ENCODE data around the gene CD22. TPM values are rescaled to one million over a fixed set of nuclear protein-coding genes. Genes with fewer than 3 reads are reported as not detected.
"Not testable (repeated sequence)": the region's sequence is repeated elsewhere in the genome, so short reads cannot be mapped to it uniquely, and the experiment has no call there.

The CD22 gene
- total and polyA plus RNA-seq, 8 donors = 0.32 to 2.1 (median 0.71) TPM

- WGBS, 2 donors = 34 to 54% methylated on average over 18 of the region's 18 CpGs
- TF ChIP-seq CTCF (IDR thresholded peaks at IDR 0.05) = no peak
- Histone ChIP-seq H3K36me3 (no peaks in the 10 kb centered on the region), H3K9me3 (no peaks in the 10 kb centered on the region), H3K27ac (no peak within 1 kb of the TSS), H3K4me3 (no peak within 1 kb of the TSS), H3K4me1 (peaks cover 0 to 4% (median 0%) of the 10 kb centered on the region in 3 donors), H3K27me3 (no peaks in the 10 kb centered on the region)
- ATAC-seq = peak; percentile 68 to 74 (median 73)
- intact Hi-C loops (cut with DNase I) = no loop called here
- FAIRE-seq = no peak
- peak in 4 of 6 donors; percentile 51 to 67 (median 55) for DNase-seq
These were observed 29.0 kb downstream of the CD22 start, which contains the start of gene FFAR3 for GRCh38 chr19:35357867-35358573. Gene FFAR3 (plus strand): TSS chr19:35358460. CDS start chr19:35358891, 431 bp downstream.

GRCh38 chr19:35358834-35359233 lies 29.8 kb downstream of the CD22 start:
- H3K27me3 ChIP-seq; H3K36me3 ChIP-seq; FAIRE-seq; H3K9me3 ChIP-seq; H3K4me3 ChIP-seq; ATAC-seq; H3K27ac ChIP-seq; H3K4me1 ChIP-seq; intact Hi-C loops (cut with DNase I); DNase-seq: not testable (repeated sequence)
- WGBS, 2 donors = 74 to 84% methylated on average over 8 to 11 of the region's 16 CpGs

GRCh38 chr19:35359395-35359794 lies 30.4 kb downstream of the CD22 start:
- H3K27me3 ChIP-seq; intact Hi-C loops (cut with DNase I); H3K27ac ChIP-seq; H3K36me3 ChIP-seq; H3K4me3 ChIP-seq; DNase-seq; FAIRE-seq; ATAC-seq; H3K9me3 ChIP-seq; H3K4me1 ChIP-seq: not testable (repeated sequence)
- 90 to 94% methylated on average over 13 to 21 of the region's 21 CpGs for WGBS, 2 donors

- H3K27me3 ChIP-seq; ATAC-seq; H3K4me3 ChIP-seq; FAIRE-seq; H3K27ac ChIP-seq; H3K36me3 ChIP-seq; intact Hi-C loops (cut with DNase I); H3K9me3 ChIP-seq; H3K4me1 ChIP-seq; DNase-seq: not testable (repeated sequence)
- 94% methylated on average over 4 of the region's 5 CpGs; no CpG with 5 or more reads in 1 of the 2 donors for WGBS, 2 donors
These were observed 31.1 kb downstream of the CD22 start for GRCh38 chr19:35360081-35360480.

GRCh38 chr19:35360880-35361420 lies 32.0 kb downstream of the CD22 start:
- FAIRE-seq (no peak), ATAC-seq (peak in 3 of 4 donors; percentile 31 to 75 (median 32)), DNase-seq (no peak)
- no peaks in the 10 kb centered on the region for H3K27me3 ChIP-seq
- no peak overlapping the region for H3K27ac ChIP-seq
- TF ChIP-seq CTCF (IDR thresholded peaks at IDR 0.05) = no peak
- no peaks in the 10 kb centered on the region for H3K36me3 ChIP-seq
- intact Hi-C loops (cut with DNase I) = no loop called here
- WGBS, 2 donors = 29% methylated on average over 5 of the region's 5 CpGs; no CpG with 5 or more reads in 1 of the 2 donors
- peaks cover 0 to 4% (median 0%) of the 10 kb centered on the region in 3 donors for H3K4me1 ChIP-seq
- H3K9me3 ChIP-seq = no peaks in the 10 kb centered on the region
- no peak overlapping the region for H3K4me3 ChIP-seq

GRCh38 chr19:35362261-35363000 lies 33.4 kb downstream of the CD22 start:
- Histone ChIP-seq H3K27ac (no peak overlapping the region), H3K4me1 (peaks cover 0 to 3% (median 0%) of the 10 kb centered on the region in 3 donors), H3K27me3 (no peaks in the 10 kb centered on the region), H3K36me3 (no peaks in the 10 kb centered on the region), H3K4me3 (no peak overlapping the region), H3K9me3 (no peaks in the 10 kb centered on the region)
- intact Hi-C loops (cut with DNase I) = no loop called here
- FAIRE-seq (no peak), ATAC-seq (no peak), DNase-seq (peak in 1 of 6 donors; percentile 3)
- 82% methylated on average over 14 of the region's 14 CpGs; no CpG with 5 or more reads in 1 of the 2 donors for WGBS, 2 donors
- no peak for TF ChIP-seq CTCF (IDR thresholded peaks at IDR 0.05)

Measured in pancreas (tissue), 10 donors.